ENCODE data around the gene ECT2L. TPM values are rescaled to one million over a fixed set of nuclear protein-coding genes. Genes with fewer than 3 reads are reported as not detected.

ECT2L gene
- polyA plus RNA-seq, 2 of the 4 experiments (the other 2 are of a cell fraction), result 0.01 TPM; not detected in 1

GRCh38 chr6:138856654-138857053 lies 60.8 kb downstream of the ECT2L start:
- no peak overlapping the region for H3K4me3 ChIP-seq
- CTCF ChIA-PET, result no interaction called here
- POLR2A ChIA-PET, result no interaction called here
- no peaks in the 10 kb centered on the region for H3K4me1 ChIP-seq
- FAIRE-seq (no peak), ATAC-seq (no peak), DNase-seq (ENCODE audit: low read depth in 1 of 2, low spot score in 1 of 2) (no peak)
- no peaks in the 10 kb centered on the region for H3K9me3 ChIP-seq
- H3K4me2 ChIP-seq, result no peak overlapping the region
- TF ChIP-seq GATA3 (IDR thresholded peaks at IDR 0.05; ENCODE audit: borderline replicate concordance), result no peak
- no peak for TF ChIP-seq FOSB (CRISPR knock-in tag; IDR thresholded peaks at IDR 0.05)
- TF ChIP-seq NFE2L2 (conservative IDR thresholded peaks at IDR 0.05; ENCODE audit: low read length), result no peak
- H3K27ac ChIP-seq, result no peak overlapping the region
- 26% methylated on average over 6 of the region's 6 CpGs for WGBS (ENCODE audit: missing lambda C conversion rate)

DNA sequence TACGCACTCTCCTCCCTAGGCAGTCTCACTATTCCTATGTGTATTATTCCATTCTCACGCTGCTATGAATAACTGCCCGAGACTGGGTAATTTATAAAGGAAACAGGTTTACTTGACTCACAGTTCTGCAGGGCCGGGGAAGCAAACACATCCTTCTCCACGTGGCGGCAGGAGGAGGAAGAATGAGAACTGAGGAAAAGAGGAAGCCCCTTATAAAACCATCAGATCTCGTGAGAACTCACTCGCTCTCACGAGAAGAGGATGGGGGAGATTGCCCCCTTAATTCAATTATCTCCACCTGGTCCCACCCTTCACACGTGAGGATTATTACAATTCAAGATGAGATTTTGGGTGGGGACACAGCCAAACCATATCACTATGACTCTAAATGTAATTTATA lies 61.9 kb downstream of the ECT2L start:
- no peak for ATAC-seq
- ChIA-PET POLR2A (no interaction called here), CTCF (no interaction called here)
- H3K4me1 ChIP-seq, result no peaks in the 10 kb centered on the region
- no peak for FAIRE-seq
- DNase-seq (ENCODE audit: low read depth in 1 of 2, low spot score in 1 of 2), result no peak
- no peaks in the 10 kb centered on the region for H3K9me3 ChIP-seq
- H3K4me2 ChIP-seq, result no peak overlapping the region
- TF ChIP-seq TP53 (CRISPR knock-in tag; IDR thresholded peaks at IDR 0.05) (no peak), SMC3 (IDR thresholded peaks at IDR 0.05) (no peak), FOSL2 (IDR thresholded peaks at IDR 0.05) (no peak), FOSL2 (CRISPR knock-in tag; IDR thresholded peaks at IDR 0.05) (no peak), POLR2A (IDR thresholded peaks at IDR 0.05; ENCODE audit: low read length) (no peak), BHLHE40 (IDR thresholded peaks at IDR 0.05; ENCODE audit: low read depth, low read length) (no peak), ZC3H11A (IDR thresholded peaks at IDR 0.05) (no peak), PHF8 (IDR thresholded peaks at IDR 0.05; ENCODE audit: borderline replicate concordance, low read depth) (no peak), PBX3 (IDR thresholded peaks at IDR 0.05) (no peak), ESRRA (IDR thresholded peaks at IDR 0.05; ENCODE audit: borderline replicate concordance, low read length) (no peak), CHD4 (IDR thresholded peaks at IDR 0.05; ENCODE audit: borderline replicate concordance) (no peak), RFX5 (IDR thresholded peaks at IDR 0.05) (no peak), CEBPB (IDR thresholded peaks at IDR 0.05) (no peak)
- TF ChIP-seq, protein P1, sequence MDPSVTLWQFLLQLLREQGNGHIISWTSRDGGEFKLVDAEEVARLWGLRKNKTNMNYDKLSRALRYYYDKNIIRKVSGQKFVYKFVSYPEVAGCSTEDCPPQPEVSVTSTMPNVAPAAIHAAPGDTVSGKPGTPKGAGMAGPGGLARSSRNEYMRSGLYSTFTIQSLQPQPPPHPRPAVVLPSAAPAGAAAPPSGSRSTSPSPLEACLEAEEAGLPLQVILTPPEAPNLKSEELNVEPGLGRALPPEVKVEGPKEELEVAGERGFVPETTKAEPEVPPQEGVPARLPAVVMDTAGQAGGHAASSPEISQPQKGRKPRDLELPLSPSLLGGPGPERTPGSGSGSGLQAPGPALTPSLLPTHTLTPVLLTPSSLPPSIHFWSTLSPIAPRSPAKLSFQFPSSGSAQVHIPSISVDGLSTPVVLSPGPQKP (IDR thresholded peaks at IDR 0.05; ENCODE audit: low read depth, low read length), result no peak
- TF ChIP-seq, protein P2, sequence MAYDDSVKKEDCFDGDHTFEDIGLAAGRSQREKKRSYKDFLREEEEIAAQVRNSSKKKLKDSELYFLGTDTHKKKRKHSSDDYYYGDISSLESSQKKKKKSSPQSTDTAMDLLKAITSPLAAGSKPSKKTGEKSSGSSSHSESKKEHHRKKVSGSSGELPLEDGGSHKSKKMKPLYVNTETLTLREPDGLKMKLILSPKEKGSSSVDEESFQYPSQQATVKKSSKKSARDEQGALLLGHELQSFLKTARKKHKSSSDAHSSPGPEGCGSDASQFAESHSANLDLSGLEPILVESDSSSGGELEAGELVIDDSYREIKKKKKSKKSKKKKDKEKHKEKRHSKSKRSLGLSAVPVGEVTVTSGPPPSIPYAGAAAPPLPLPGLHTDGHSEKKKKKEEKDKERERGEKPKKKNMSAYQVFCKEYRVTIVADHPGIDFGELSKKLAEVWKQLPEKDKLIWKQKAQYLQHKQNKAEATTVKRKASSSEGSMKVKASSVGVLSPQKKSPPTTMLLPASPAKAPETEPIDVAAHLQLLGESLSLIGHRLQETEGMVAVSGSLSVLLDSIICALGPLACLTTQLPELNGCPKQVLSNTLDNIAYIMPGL (CRISPR knock-in tag; IDR thresholded peaks at IDR 0.05; ENCODE audit: borderline replicate concordance), result no peak
- no peak overlapping the region for H3K27ac ChIP-seq
- 56% methylated on average over 10 of the region's 10 CpGs for WGBS (ENCODE audit: missing lambda C conversion rate)
- H3K4me3 ChIP-seq, result no peak overlapping the region

GRCh38 chr6:138862456-138862855 lies 66.6 kb downstream of the ECT2L start:
- 34% methylated on average over 8 of the region's 8 CpGs for WGBS (ENCODE audit: missing lambda C conversion rate)
- no peak for ATAC-seq
- H3K27ac ChIP-seq, result no peak overlapping the region
- ChIA-PET POLR2A (no interaction called here), CTCF (no interaction called here)
- DNase-seq (ENCODE audit: low read depth in 1 of 2, low spot score in 1 of 2), result no peak
- no peaks in the 10 kb centered on the region for H3K9me3 ChIP-seq
- no peak for FAIRE-seq
- no peaks in the 10 kb centered on the region for H3K4me1 ChIP-seq
- no peak overlapping the region for H3K4me3 ChIP-seq
- TF ChIP-seq MYC (IDR thresholded peaks at IDR 0.05; ENCODE audit: borderline replicate concordance, low read length) (no peak), ZC3H11A (IDR thresholded peaks at IDR 0.05) (no peak)
- TF ChIP-seq, protein P3, sequence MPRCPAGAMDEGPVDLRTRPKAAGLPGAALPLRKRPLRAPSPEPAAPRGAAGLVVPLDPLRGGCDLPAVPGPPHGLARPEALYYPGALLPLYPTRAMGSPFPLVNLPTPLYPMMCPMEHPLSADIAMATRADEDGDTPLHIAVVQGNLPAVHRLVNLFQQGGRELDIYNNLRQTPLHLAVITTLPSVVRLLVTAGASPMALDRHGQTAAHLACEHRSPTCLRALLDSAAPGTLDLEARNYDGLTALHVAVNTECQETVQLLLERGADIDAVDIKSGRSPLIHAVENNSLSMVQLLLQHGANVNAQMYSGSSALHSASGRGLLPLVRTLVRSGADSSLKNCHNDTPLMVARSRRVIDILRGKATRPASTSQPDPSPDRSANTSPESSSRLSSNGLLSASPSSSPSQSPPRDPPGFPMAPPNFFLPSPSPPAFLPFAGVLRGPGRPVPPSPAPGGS (IDR thresholded peaks at IDR 0.05), result no peak
- H3K4me2 ChIP-seq, result no peak overlapping the region

Data from A549 (cell line).